ENCODE data around the gene OPCML. TPM values are rescaled to one million over a fixed set of nuclear protein-coding genes. Genes with fewer than 3 reads are reported as not detected.
A peak's percentile ranks its signal among the peaks of the same experiment; 100 is the strongest.

Gene OPCML
- total and polyA plus RNA-seq, 12 donors = under 0.01 to 1.2 (median 0.39) TPM

- intact Hi-C loops (cut with DNase I) = loop anchor here in 1 of 10 donors (10.0 kb wide), 1 partner anchor 186 kb away; no protein-coding TSS in a partner anchor
- ATAC-seq (peak in 7 of 8 donors; percentile 24 to 69 (median 29)), DNase-seq (peak in 1 of 2 donors; percentile 10)
- Histone ChIP-seq H3K9me3 (no peaks in the 10 kb centered on the region), H3K27ac (no peak overlapping the region), H3K36me3 (no peaks in the 10 kb centered on the region), H3K4me1 (peaks cover 0 to 14% (median 0%) of the 10 kb centered on the region in 9 donors), H3K4me3 (no peak overlapping the region), H3K27me3 (peaks cover 0 to 2% (median 0%) of the 10 kb centered on the region in 7 donors)
- WGBS, 2 donors = 38 to 61% methylated on average over 7 of the region's 7 CpGs
- no peak for TF ChIP-seq CTCF (IDR thresholded peaks at IDR 0.05)
Measured at GRCh38 chr11:132770829-132771530, 761.3 kb downstream of the OPCML start.

GRCh38 chr11:132763503-132763902, 768.8 kb downstream of the OPCML start:
- intact Hi-C loops (cut with DNase I) = no loop called here
- no peak for ATAC-seq

GRCh38 chr11:132755934-132756333, 776.4 kb downstream of the OPCML start:
- Histone ChIP-seq H3K9me3 (peaks cover 0 to 34% (median 0%) of the 10 kb centered on the region in 11 donors), H3K27ac (no peak overlapping the region), H3K27me3 (no peaks in the 10 kb centered on the region), H3K36me3 (no peaks in the 10 kb centered on the region), H3K4me3 (no peak overlapping the region), H3K4me1 (no peaks in the 10 kb centered on the region)
- 85 to 87% methylated on average over 5 of the region's 5 CpGs for WGBS, 2 donors
- ATAC-seq (no peak), DNase-seq (no peak)
- intact Hi-C loops (cut with DNase I) = no loop called here
- no peak for TF ChIP-seq CTCF (IDR thresholded peaks at IDR 0.05)

More at GRCh38 chr11:132763503-132763902, 768.8 kb downstream of the OPCML start:
- Histone ChIP-seq H3K9me3 (peaks cover 0 to 19% (median 0%) of the 10 kb centered on the region in 11 donors), H3K36me3 (no peaks in the 10 kb centered on the region), H3K27me3 (no peaks in the 10 kb centered on the region), H3K4me3 (no peak overlapping the region), H3K27ac (no peak overlapping the region), H3K4me1 (no peaks in the 10 kb centered on the region)
- 96% methylated on average over 5 of the region's 5 CpGs for WGBS, 2 donors
- DNase-seq = no peak
- TF ChIP-seq CTCF (IDR thresholded peaks at IDR 0.05) = no peak

GRCh38 chr11:132751516-132752250, 780.6 kb downstream of the OPCML start:
- Histone ChIP-seq H3K27ac (no peak overlapping the region), H3K36me3 (no peaks in the 10 kb centered on the region), H3K27me3 (no peaks in the 10 kb centered on the region), H3K4me1 (no peaks in the 10 kb centered on the region), H3K9me3 (peaks cover 0 to 1% (median 0%) of the 10 kb centered on the region in 11 donors), H3K4me3 (no peak overlapping the region)
- intact Hi-C loops (cut with DNase I) = no loop called here
- WGBS, 2 donors = 58 to 59% methylated on average over 3 of the region's 3 CpGs
- DNase-seq (no peak), ATAC-seq (no peak)
- TF ChIP-seq CTCF (IDR thresholded peaks at IDR 0.05) = no peak
